ENCODE measurements around the gene CACNA1E. TPM values are rescaled to one million over a fixed set of nuclear protein-coding genes. Genes with fewer than 3 reads are reported as not detected.

The CACNA1E gene
- total and polyA plus RNA-seq, 2 of the 4 experiments (the other 2 are of a cell fraction), result not detected

DNA sequence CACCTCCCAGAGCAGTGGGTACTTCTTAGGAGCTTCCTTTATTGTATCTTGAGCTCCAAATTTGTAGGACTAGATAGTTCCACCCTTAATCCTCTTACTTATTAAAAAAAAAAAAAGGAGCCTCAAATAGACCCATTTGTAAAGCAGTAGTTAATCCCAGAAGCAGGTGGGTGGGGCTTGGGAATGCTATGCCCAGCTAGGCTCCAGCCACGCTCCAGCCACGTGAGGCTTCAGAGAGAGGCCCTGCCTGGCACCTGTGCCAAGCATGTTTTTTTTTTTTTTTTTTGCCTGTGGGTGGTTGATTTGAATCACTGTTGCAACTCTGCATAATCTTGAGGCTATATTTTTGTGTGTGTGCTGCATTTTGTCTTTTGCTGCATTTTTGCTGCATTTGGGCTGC, 7.0 kb downstream of the CACNA1E start:
- no peaks in the 10 kb centered on the region for H3K9me1 ChIP-seq (ENCODE audit: insufficient read depth, low read length)
- intact Hi-C loops (cut with micrococcal nuclease), result no loop called here

More for the DNA sequence above, 7.0 kb downstream of the CACNA1E start:
- no peaks in the 10 kb centered on the region for H4K20me1 ChIP-seq (ENCODE audit: insufficient read depth, low read length)
- H3K79me1 ChIP-seq (ENCODE audit: low read depth in 1 of 2, low read length in 2 of 2), result no peaks in the 10 kb centered on the region
- no CpG with 5 or more reads among the region's 2 CpGs for WGBS, 2 experiments (ENCODE audit: extremely low coverage in 2 of 2, insufficient read length in 1 of 2)
- H3K14ac ChIP-seq (replicated peaks; ENCODE audit: low read depth, low read length), result no peak overlapping the region
- no peaks in the 10 kb centered on the region for H3K36me3 ChIP-seq (ENCODE audit: control insufficient read depth, insufficient read depth, low read length)
- no peak overlapping the region for H3K4ac ChIP-seq (ENCODE audit: low read depth, low read length)
- no peak overlapping the region for H3K27ac ChIP-seq (ENCODE audit: insufficient read depth, low read length)
- no peak overlapping the region for H2AK5ac ChIP-seq (ENCODE audit: low read depth, low read length)
- H2AK9ac ChIP-seq (replicated peaks; ENCODE audit: low read depth, low read length, poor library complexity), result no peak overlapping the region
- no peak overlapping the region for H2BK20ac ChIP-seq (ENCODE audit: low read depth, low read length)
- H3K4me3 ChIP-seq (ENCODE audit: insufficient read depth, low read depth, low read length), result no peak overlapping the region
- dilution Hi-C loops (cut with HindIII; ENCODE audit: low sequenced_read_pairs, unreplicated experiment) (no loop called here), in situ Hi-C loops (cut with MboI; ENCODE audit: low sequenced_read_pairs) (no loop called here)
- no peak overlapping the region for H3K9ac ChIP-seq (ENCODE audit: low read depth, low read length)
- CTCF ChIA-PET, result no interaction called here
- H3K23ac ChIP-seq (ENCODE audit: low read depth, low read length), result no peak overlapping the region
- H3K27me3 ChIP-seq (ENCODE audit: control insufficient read depth, insufficient read depth, low read length), result peaks cover 8% of the 10 kb centered on the region; the same call in 1 of the 2 replicates
- ATAC-seq (ENCODE audit: low read depth) (no peak), DNase-seq (no peak)
- no TSS peak for BruUV-seq (replicated peaks)
- H3K9me3 ChIP-seq (ENCODE audit: control insufficient read depth, insufficient read depth, low read length), result no peaks in the 10 kb centered on the region
- no peak overlapping the region for H2BK5ac ChIP-seq (ENCODE audit: low read depth, low read length, poor library complexity, severe bottlenecking)
- H2BK120ac ChIP-seq (ENCODE audit: low read depth, low read length), result no peak overlapping the region
- H3K4me1 ChIP-seq (ENCODE audit: control insufficient read depth, insufficient read depth, low read length), result no peaks in the 10 kb centered on the region
- TF ChIP-seq MXI1 (IDR thresholded peaks at IDR 0.05; ENCODE audit: borderline replicate concordance, low read depth, low read length), result no peak
- TF ChIP-seq, protein P1, sequence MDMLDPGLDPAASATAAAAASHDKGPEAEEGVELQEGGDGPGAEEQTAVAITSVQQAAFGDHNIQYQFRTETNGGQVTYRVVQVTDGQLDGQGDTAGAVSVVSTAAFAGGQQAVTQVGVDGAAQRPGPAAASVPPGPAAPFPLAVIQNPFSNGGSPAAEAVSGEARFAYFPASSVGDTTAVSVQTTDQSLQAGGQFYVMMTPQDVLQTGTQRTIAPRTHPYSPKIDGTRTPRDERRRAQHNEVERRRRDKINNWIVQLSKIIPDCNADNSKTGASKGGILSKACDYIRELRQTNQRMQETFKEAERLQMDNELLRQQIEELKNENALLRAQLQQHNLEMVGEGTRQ (IDR thresholded peaks at IDR 0.05; ENCODE audit: low read depth, low read length), result no peak
- no peak for TF ChIP-seq FOS (IDR thresholded peaks at IDR 0.05; ENCODE audit: low read depth, low read length)
- TF ChIP-seq BHLHE40 (IDR thresholded peaks at IDR 0.05; ENCODE audit: low read depth, low read length), result no peak
- TF ChIP-seq RCOR1 (IDR thresholded peaks at IDR 0.05; ENCODE audit: insufficient replicate concordance, low read length), result no peak
- no peak for TF ChIP-seq MAFK (IDR thresholded peaks at IDR 0.05; ENCODE audit: low read depth, low read length)
- TF ChIP-seq RFX5 (IDR thresholded peaks at IDR 0.05; ENCODE audit: low read depth, low read length), result no peak
- TF ChIP-seq, protein P2, sequence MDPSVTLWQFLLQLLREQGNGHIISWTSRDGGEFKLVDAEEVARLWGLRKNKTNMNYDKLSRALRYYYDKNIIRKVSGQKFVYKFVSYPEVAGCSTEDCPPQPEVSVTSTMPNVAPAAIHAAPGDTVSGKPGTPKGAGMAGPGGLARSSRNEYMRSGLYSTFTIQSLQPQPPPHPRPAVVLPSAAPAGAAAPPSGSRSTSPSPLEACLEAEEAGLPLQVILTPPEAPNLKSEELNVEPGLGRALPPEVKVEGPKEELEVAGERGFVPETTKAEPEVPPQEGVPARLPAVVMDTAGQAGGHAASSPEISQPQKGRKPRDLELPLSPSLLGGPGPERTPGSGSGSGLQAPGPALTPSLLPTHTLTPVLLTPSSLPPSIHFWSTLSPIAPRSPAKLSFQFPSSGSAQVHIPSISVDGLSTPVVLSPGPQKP (IDR thresholded peaks at IDR 0.05; ENCODE audit: borderline replicate concordance, low read depth, low read length), result no peak
- TF ChIP-seq RAD21 (IDR thresholded peaks at IDR 0.05; ENCODE audit: low read length), result no peak
- TF ChIP-seq CHD1 (IDR thresholded peaks at IDR 0.05; ENCODE audit: low read depth, low read length), result no peak
- no peak for TF ChIP-seq NFE2L2 (IDR thresholded peaks at IDR 0.05; ENCODE audit: low read depth, low read length)
- no peak for TF ChIP-seq MAZ (IDR thresholded peaks at IDR 0.05; ENCODE audit: borderline replicate concordance, low read depth, low read length)
- TF ChIP-seq, protein P3, sequence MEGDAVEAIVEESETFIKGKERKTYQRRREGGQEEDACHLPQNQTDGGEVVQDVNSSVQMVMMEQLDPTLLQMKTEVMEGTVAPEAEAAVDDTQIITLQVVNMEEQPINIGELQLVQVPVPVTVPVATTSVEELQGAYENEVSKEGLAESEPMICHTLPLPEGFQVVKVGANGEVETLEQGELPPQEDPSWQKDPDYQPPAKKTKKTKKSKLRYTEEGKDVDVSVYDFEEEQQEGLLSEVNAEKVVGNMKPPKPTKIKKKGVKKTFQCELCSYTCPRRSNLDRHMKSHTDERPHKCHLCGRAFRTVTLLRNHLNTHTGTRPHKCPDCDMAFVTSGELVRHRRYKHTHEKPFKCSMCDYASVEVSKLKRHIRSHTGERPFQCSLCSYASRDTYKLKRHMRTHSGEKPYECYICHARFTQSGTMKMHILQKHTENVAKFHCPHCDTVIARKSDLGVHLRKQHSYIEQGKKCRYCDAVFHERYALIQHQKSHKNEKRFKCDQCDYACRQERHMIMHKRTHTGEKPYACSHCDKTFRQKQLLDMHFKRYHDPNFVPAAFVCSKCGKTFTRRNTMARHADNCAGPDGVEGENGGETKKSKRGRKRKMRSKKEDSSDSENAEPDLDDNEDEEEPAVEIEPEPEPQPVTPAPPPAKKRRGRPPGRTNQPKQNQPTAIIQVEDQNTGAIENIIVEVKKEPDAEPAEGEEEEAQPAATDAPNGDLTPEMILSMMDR (conservative IDR thresholded peaks at IDR 0.05; ENCODE audit: low read depth, low read length), result no peak
- no peak for TF ChIP-seq POLR2A (IDR thresholded peaks at IDR 0.05; ENCODE audit: low read depth, low read length)
- no peak for TF ChIP-seq CEBPB (IDR thresholded peaks at IDR 0.05; ENCODE audit: low read depth, low read length)
- POLR2A ChIA-PET (ENCODE audit: unreplicated experiment), result no interaction called here
- H2BK15ac ChIP-seq (ENCODE audit: low read depth, low read length), result no peak overlapping the region
- no peak overlapping the region for H4K91ac ChIP-seq (ENCODE audit: insufficient read depth, low read depth, low read length)
- no peak overlapping the region for H3K4me2 ChIP-seq (ENCODE audit: low read depth, low read length)
- H3K56ac ChIP-seq (ENCODE audit: extremely low read depth, insufficient read depth, low read length), result no peak overlapping the region
- H4K8ac ChIP-seq (ENCODE audit: low read depth in 2 of 2, low read length in 2 of 2), result no peak overlapping the region
- no peak overlapping the region for H3K18ac ChIP-seq (ENCODE audit: low read depth, low read length)
- no peak overlapping the region for H4K5ac ChIP-seq (ENCODE audit: low read depth, low read length)
- no peak overlapping the region for H2AFZ ChIP-seq (replicated peaks; ENCODE audit: low read length, poor library complexity)

Data from IMR-90 (cell line).